Ishikawa (cell line): Measurements from ENCODE around the gene ELMOD3.
A peak's percentile ranks its signal among the peaks of the same experiment; 100 is the strongest.

ENCODE experiments used
- CEBPB ChIP-seq: IDR thresholded peaks from 2 replicates; pipeline ENCODE4 v1.6.1; 2012
- CREB1 ChIP-seq: IDR thresholded peaks from 2 replicates; pipeline ENCODE4 v1.6.1; 2012; ENCODE audit warnings: low read depth
- EGR1 ChIP-seq: IDR thresholded peaks from 2 replicates; pipeline ENCODE4 v1.6.1; 2012
- EP300 ChIP-seq: IDR thresholded peaks from 2 replicates; pipeline ENCODE4 v1.6.1; 2012; ENCODE audit warnings: borderline replicate concordance
- FOXM1 ChIP-seq: IDR thresholded peaks from 2 replicates; pipeline ENCODE4 v1.6.1; 2012; ENCODE audit warnings: low read depth, borderline replicate concordance
- NFIC ChIP-seq: IDR thresholded peaks from 2 replicates; pipeline ENCODE4 v1.6.1; 2012
- RAD21 ChIP-seq: IDR thresholded peaks from 2 replicates; pipeline ENCODE4 v1.6.1; 2012; ENCODE audit warnings: low read depth
- TAF1 ChIP-seq: IDR thresholded peaks from 2 replicates; pipeline ENCODE4 v1.6.1; 2012; ENCODE audit warnings: low read depth, mild to moderate bottlenecking
- TCF12 ChIP-seq: IDR thresholded peaks from 2 replicates; pipeline ENCODE4 v1.6.1; 2012; ENCODE audit warnings: low read depth
- TEAD4 ChIP-seq: IDR thresholded peaks from 2 replicates; pipeline ENCODE4 v1.6.1; 2012
- YY1 ChIP-seq: IDR thresholded peaks from 2 replicates; pipeline ENCODE4 v1.6.1; 2012; ENCODE audit warnings: low read depth
- ZBTB7A ChIP-seq: IDR thresholded peaks from 2 replicates; pipeline ENCODE4 v1.6.1; 2012; ENCODE audit warnings: low read depth
- TF ChIP-seq, protein P1 (sequence below): IDR thresholded peaks from 2 replicates; pipeline ENCODE4 v1.6.1; 2012
- TF ChIP-seq, protein P2 (sequence below): IDR thresholded peaks from 2 replicates; pipeline ENCODE4 v1.6.1; 2012; ENCODE audit warnings: low read depth, mild to moderate bottlenecking
- TF ChIP-seq, protein P3 (sequence below): IDR thresholded peaks from 2 replicates; pipeline ENCODE4 v1.6.1; 2012

The ELMOD3 gene

DNA sequence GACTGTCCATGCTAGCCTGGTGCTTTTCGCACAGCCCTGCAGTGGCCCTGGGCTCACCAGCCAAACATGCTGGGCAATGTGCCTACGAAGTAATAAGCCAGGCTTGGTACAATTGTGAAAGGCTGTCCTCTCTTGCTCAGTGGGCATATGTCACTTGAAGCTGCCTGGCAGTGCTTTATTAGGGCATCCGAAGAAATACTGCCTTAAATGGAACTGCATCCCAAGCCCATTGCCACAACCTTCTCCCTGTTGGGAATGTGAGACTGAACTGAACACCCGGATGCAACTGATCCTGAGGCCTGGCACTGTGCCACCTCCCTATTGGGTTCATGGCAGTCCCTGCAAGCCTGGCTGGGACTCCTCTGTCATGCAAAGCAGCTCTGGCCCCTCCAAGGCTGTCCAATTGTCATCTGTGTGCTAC, 39.7 kb downstream of the ELMOD3 start:
- TF ChIP-seq NFIC: peak; percentile 61; the same call in 1 of the 2 replicates
- no peak for TF ChIP-seq YY1
- TF ChIP-seq, protein P1, sequence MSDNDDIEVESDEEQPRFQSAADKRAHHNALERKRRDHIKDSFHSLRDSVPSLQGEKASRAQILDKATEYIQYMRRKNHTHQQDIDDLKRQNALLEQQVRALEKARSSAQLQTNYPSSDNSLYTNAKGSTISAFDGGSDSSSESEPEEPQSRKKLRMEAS: no peak

DNA sequence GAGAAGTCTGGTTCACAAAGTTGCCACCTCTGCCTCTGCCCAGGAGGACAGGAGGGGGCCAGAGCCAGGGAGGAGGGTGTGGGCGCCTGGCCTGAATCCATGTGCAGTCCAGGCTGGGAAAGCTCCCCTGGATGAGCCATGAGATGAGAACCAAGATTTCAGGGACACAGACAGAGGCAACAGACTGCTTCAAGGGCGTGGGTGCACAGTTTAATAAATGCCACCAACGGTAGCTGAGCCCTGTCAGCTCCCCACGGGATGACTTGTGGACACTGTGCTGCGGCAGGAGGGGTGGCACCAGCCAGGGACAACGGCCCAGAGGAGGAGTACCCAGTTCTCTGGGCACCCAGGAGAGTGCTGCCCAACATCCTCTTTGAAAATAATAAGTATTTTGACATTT, 40.4 kb downstream of the ELMOD3 start:
- TF ChIP-seq EGR1 (no peak), TAF1 (no peak), RAD21 (no peak), TCF12 (no peak)

DNA sequence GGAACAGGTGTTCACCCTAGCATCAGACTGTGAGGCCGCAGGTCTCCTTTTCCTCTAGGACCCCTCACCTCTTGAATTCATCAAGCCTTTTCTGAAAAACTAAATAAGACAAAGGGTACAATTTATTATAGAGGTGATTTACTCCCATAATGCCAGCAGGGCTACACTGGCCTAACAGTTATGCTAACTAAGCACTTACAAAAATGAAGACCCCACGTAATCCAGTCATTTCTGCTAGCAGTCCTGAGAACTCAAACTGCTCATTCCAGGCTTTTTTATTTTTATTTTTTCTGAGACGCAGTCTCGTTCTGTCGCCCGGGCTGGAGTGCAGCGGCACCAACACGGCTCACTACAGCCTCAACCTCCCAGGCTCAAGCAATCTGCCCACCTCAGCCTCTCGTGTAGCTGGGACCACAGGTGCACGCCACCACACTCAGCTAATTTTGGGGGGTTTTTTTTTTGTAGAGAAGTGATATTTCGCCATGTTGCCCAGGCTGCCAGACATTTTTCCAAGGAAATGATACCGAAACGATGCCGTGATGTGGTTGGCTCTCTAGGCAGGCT, 41.4 kb downstream of the ELMOD3 start:
- TF ChIP-seq, protein P1: no peak
- TF ChIP-seq CREB1 (no peak), CEBPB (no peak), NFIC (no peak), TCF12 (no peak), EGR1 (no peak), FOXM1 (no peak), ZBTB7A (no peak), TEAD4 (no peak), YY1 (no peak), TAF1 (no peak), EP300 (no peak), RAD21 (no peak)
- TF ChIP-seq, protein P2, sequence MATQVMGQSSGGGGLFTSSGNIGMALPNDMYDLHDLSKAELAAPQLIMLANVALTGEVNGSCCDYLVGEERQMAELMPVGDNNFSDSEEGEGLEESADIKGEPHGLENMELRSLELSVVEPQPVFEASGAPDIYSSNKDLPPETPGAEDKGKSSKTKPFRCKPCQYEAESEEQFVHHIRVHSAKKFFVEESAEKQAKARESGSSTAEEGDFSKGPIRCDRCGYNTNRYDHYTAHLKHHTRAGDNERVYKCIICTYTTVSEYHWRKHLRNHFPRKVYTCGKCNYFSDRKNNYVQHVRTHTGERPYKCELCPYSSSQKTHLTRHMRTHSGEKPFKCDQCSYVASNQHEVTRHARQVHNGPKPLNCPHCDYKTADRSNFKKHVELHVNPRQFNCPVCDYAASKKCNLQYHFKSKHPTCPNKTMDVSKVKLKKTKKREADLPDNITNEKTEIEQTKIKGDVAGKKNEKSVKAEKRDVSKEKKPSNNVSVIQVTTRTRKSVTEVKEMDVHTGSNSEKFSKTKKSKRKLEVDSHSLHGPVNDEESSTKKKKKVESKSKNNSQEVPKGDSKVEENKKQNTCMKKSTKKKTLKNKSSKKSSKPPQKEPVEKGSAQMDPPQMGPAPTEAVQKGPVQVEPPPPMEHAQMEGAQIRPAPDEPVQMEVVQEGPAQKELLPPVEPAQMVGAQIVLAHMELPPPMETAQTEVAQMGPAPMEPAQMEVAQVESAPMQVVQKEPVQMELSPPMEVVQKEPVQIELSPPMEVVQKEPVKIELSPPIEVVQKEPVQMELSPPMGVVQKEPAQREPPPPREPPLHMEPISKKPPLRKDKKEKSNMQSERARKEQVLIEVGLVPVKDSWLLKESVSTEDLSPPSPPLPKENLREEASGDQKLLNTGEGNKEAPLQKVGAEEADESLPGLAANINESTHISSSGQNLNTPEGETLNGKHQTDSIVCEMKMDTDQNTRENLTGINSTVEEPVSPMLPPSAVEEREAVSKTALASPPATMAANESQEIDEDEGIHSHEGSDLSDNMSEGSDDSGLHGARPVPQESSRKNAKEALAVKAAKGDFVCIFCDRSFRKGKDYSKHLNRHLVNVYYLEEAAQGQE: no peak
- TF ChIP-seq, protein P3, sequence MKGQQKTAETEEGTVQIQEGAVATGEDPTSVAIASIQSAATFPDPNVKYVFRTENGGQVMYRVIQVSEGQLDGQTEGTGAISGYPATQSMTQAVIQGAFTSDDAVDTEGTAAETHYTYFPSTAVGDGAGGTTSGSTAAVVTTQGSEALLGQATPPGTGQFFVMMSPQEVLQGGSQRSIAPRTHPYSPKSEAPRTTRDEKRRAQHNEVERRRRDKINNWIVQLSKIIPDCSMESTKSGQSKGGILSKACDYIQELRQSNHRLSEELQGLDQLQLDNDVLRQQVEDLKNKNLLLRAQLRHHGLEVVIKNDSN: no peak

DNA sequence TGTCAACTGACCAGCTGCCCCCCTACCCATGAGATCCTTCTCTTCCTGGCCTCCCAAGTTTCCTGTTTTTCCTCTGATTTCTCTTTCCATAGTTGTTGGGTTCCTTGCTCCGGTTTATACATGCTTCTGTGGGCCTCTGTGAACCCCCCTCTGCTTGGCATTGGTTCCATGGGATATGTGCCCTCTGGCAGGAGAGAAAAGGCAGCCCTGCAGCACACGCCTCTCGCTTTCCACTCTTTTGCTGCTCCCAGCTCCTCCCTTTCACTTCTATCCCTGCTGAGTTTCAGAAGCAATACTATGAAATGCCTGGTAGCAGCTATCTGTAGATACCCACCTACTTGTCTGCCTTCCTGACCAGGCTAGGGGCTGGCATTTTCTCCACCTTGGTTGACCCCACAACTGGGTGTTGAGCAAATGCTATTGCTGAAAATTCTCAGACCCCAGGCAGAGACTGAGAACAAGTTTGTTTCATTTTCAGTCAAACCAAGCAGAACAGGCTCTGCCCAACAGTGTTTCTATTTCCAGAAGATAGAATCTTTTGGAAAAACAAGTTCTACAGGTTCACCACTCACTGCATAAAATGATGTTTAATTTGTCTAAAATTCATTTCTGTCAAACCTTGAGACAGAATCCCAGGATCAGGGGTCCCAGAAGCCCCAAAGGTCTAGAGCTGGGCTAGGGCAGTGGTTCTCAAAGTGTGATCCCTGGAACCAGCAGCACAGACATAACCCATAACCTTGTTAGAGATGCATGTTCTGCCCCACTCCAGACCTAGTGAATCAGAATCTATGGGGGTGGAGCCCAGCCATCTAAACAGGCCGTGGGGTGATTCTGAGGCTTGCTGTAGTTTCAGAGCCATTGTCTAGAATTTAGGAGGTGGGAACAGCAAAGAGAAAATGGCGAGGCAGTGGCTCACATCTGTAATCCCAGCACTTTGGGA, 42.2 kb downstream of the ELMOD3 start:
- TF ChIP-seq TAF1: no peak
- TF ChIP-seq EP300: no peak
- TF ChIP-seq TEAD4: 0 out of 2 replicates have a peak, but pooled peaks have one; percentile 1
- TF ChIP-seq, protein P1: no peak
- TF ChIP-seq RAD21: no peak
- no peak for TF ChIP-seq EGR1
- TF ChIP-seq, protein P2: no peak
- no peak for TF ChIP-seq FOXM1
- TF ChIP-seq YY1: no peak
- no peak for TF ChIP-seq CREB1
- peak; percentile 31; the same call in 1 of the 2 replicates for TF ChIP-seq TCF12
- TF ChIP-seq, protein P3: no peak
- TF ChIP-seq NFIC: no peak; the same call in 1 of the 2 replicates

DNA sequence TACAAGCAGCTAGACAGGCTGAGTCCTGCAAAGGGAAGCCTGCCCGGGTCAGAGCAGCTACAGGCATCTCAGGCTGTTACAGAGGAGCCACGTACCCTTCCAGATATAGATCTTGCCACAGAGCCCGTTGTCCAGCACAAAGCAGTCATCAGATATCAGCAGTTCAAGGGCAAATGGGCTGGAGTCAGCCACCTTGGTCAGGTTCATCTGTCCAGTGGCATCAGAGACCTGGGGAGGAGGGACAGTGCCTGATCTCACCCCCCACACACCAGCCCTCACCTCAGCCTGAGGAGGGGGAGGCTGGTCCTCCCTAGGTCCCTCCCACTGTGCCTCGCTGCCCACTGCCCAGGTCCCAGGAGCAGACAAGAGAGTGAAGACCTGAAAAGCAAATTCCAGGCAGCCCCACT, 43.4 kb downstream of the ELMOD3 start:
- TF ChIP-seq TAF1 (no peak), NFIC (no peak), EGR1 (no peak), CREB1 (no peak), EP300 (no peak), FOXM1 (no peak), TEAD4 (no peak), ZBTB7A (no peak), YY1 (no peak), CEBPB (no peak), TCF12 (no peak), RAD21 (no peak)
- TF ChIP-seq, protein P1: no peak
- TF ChIP-seq, protein P2: no peak
- TF ChIP-seq, protein P3: no peak
